Measurements from ENCODE around the gene PEAK1.

Gene PEAK1

GRCh38 chr15:77386626-77387025 lies 33.3 kb downstream of the PEAK1 start:
- Histone ChIP-seq H3K18ac (ENCODE audit: low read length) (no peak overlapping the region), H3K9me3 (replicated peaks in 1 of 2; ENCODE audit: control insufficient read depth in 2 of 2, insufficient read depth in 1 of 2, low read depth in 1 of 2, low read length in 2 of 2) (no peaks in the 10 kb centered on the region), H3K9ac (ENCODE audit: low read depth, low read length, poor library complexity) (no peak overlapping the region), H2BK15ac (ENCODE audit: low read length) (no peak overlapping the region), H2BK120ac (ENCODE audit: low read depth, low read length) (no peak overlapping the region), H2BK12ac (ENCODE audit: low read length) (no peak overlapping the region), H3K4ac (ENCODE audit: low read length) (no peak overlapping the region), H3K4me1 (ENCODE audit: control insufficient read depth in 2 of 2, insufficient read depth in 1 of 2, low read depth in 1 of 2, low read length in 2 of 2) (no peaks in the 10 kb centered on the region), H4K91ac (ENCODE audit: low read depth, low read length, poor library complexity) (no peak overlapping the region), H2AFZ (ENCODE audit: low read length) (no peak overlapping the region), H4K8ac (ENCODE audit: low read depth, low read length) (no peak overlapping the region), H3K14ac (ENCODE audit: low read length) (no peak overlapping the region), H3K36me3 (replicated peaks in 1 of 2; ENCODE audit: control insufficient read depth in 2 of 2, insufficient read depth in 2 of 2, low read length in 2 of 2) (no peaks in the 10 kb centered on the region), H3K27me3 (ENCODE audit: control insufficient read depth in 3 of 3, insufficient read depth in 3 of 3, low read depth in 1 of 3, low read length in 3 of 3) (no peaks in the 10 kb centered on the region), H3K23ac (ENCODE audit: low read depth, low read length, poor library complexity) (no peak overlapping the region), H2AK5ac (ENCODE audit: low read depth, low read length) (no peak overlapping the region), H3K4me3 (ENCODE audit: low read length in 2 of 2) (no peak overlapping the region), H3K79me1 (ENCODE audit: low read depth, low read length) (no peaks in the 10 kb centered on the region), H2BK5ac (ENCODE audit: low read length) (no peak overlapping the region), H3K27ac (replicated peaks; ENCODE audit: low read length) (no peak overlapping the region), H3K4me2 (ENCODE audit: insufficient read depth, low read length, poor library complexity, severe bottlenecking) (no peak overlapping the region)
- no CpG with 5 or more reads among the region's 2 CpGs for WGBS, 2 donors (ENCODE audit: extremely low coverage in 2 of 2, insufficient read length in 2 of 2, insufficient replicate concordance in 1 of 2)
- no peak for DNase-seq (ENCODE audit: low spot score)

- Histone ChIP-seq H4K8ac (ENCODE audit: low read depth, low read length) (no peak overlapping the region), H3K14ac (ENCODE audit: low read length) (no peak overlapping the region), H2AK5ac (ENCODE audit: low read depth, low read length) (no peak overlapping the region), H3K4me2 (ENCODE audit: insufficient read depth, low read length, poor library complexity, severe bottlenecking) (no peak overlapping the region), H3K9ac (ENCODE audit: low read depth, low read length, poor library complexity) (no peak overlapping the region), H2BK12ac (ENCODE audit: low read length) (no peak overlapping the region), H2BK5ac (ENCODE audit: low read length) (no peak overlapping the region), H3K36me3 (replicated peaks in 1 of 2; ENCODE audit: control insufficient read depth in 2 of 2, insufficient read depth in 2 of 2, low read length in 2 of 2) (no peaks in the 10 kb centered on the region), H2AFZ (ENCODE audit: low read length) (no peak overlapping the region), H3K4me3 (ENCODE audit: low read length in 2 of 2) (no peak overlapping the region), H3K4me1 (ENCODE audit: control insufficient read depth in 2 of 2, insufficient read depth in 1 of 2, low read depth in 1 of 2, low read length in 2 of 2) (no peaks in the 10 kb centered on the region), H3K23ac (ENCODE audit: low read depth, low read length, poor library complexity) (no peak overlapping the region), H3K9me3 (replicated peaks in 1 of 2; ENCODE audit: control insufficient read depth in 2 of 2, insufficient read depth in 1 of 2, low read depth in 1 of 2, low read length in 2 of 2) (peaks cover 0 to 4% of the 10 kb centered on the region in 2 donors), H4K91ac (ENCODE audit: low read depth, low read length, poor library complexity) (no peak overlapping the region), H2BK15ac (ENCODE audit: low read length) (no peak overlapping the region), H3K79me1 (ENCODE audit: low read depth, low read length) (no peaks in the 10 kb centered on the region), H3K18ac (ENCODE audit: low read length) (no peak overlapping the region), H2BK120ac (ENCODE audit: low read depth, low read length) (no peak overlapping the region), H3K27ac (replicated peaks; ENCODE audit: low read length) (no peak overlapping the region), H3K4ac (ENCODE audit: low read length) (no peak overlapping the region), H3K27me3 (ENCODE audit: control insufficient read depth in 3 of 3, insufficient read depth in 3 of 3, low read depth in 1 of 3, low read length in 3 of 3) (no peaks in the 10 kb centered on the region)
- no peak for DNase-seq (ENCODE audit: low spot score)
Observed at GRCh38 chr15:77384589-77385359, 35.1 kb downstream of the PEAK1 start.

- Histone ChIP-seq H3K9me3 (replicated peaks in 1 of 2; ENCODE audit: control insufficient read depth in 2 of 2, insufficient read depth in 1 of 2, low read depth in 1 of 2, low read length in 2 of 2) (peaks cover 0 to 4% of the 10 kb centered on the region in 2 donors), H3K18ac (ENCODE audit: low read length) (no peak overlapping the region), H2AK5ac (ENCODE audit: low read depth, low read length) (no peak overlapping the region), H3K79me1 (ENCODE audit: low read depth, low read length) (no peaks in the 10 kb centered on the region), H3K27ac (replicated peaks; ENCODE audit: low read length) (no peak overlapping the region), H2AFZ (ENCODE audit: low read length) (no peak overlapping the region), H3K36me3 (replicated peaks in 1 of 2; ENCODE audit: control insufficient read depth in 2 of 2, insufficient read depth in 2 of 2, low read length in 2 of 2) (no peaks in the 10 kb centered on the region), H3K4me1 (ENCODE audit: control insufficient read depth in 2 of 2, insufficient read depth in 1 of 2, low read depth in 1 of 2, low read length in 2 of 2) (no peaks in the 10 kb centered on the region), H2BK5ac (ENCODE audit: low read length) (no peak overlapping the region), H3K9ac (ENCODE audit: low read depth, low read length, poor library complexity) (no peak overlapping the region), H4K8ac (ENCODE audit: low read depth, low read length) (no peak overlapping the region), H3K14ac (ENCODE audit: low read length) (no peak overlapping the region), H3K27me3 (ENCODE audit: control insufficient read depth in 3 of 3, insufficient read depth in 3 of 3, low read depth in 1 of 3, low read length in 3 of 3) (no peaks in the 10 kb centered on the region), H3K4me2 (ENCODE audit: insufficient read depth, low read length, poor library complexity, severe bottlenecking) (no peak overlapping the region), H2BK15ac (ENCODE audit: low read length) (no peak overlapping the region), H4K91ac (ENCODE audit: low read depth, low read length, poor library complexity) (no peak overlapping the region), H3K4me3 (ENCODE audit: low read length in 2 of 2) (no peak overlapping the region), H3K4ac (ENCODE audit: low read length) (no peak overlapping the region), H3K23ac (ENCODE audit: low read depth, low read length, poor library complexity) (no peak overlapping the region), H2BK12ac (ENCODE audit: low read length) (no peak overlapping the region), H2BK120ac (ENCODE audit: low read depth, low read length) (no peak overlapping the region)
- no peak for DNase-seq (ENCODE audit: low spot score)
Observed at GRCh38 chr15:77384086-77384485, 35.8 kb downstream of the PEAK1 start.

DNA sequence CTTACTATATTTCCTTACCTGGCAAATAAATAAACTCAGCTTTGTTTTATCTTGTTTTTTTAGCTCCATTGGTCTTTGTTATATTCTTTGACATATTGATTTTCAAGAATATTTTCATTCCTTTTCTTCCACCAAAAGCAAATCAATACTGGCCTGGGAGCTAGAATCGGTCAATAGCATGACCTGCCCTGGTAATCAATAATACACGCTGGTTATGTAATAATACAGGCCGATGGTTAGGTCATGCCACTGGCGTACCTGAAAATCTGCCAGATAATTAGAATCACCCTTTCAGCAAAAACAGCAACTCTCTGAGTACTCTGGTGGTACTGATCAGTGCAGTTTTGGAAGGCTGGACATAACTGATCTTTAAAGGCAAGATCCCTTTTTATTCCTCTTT lies 39.9 kb downstream of the PEAK1 start:
- no peaks in the 10 kb centered on the region for H3K27me3 ChIP-seq (ENCODE audit: control insufficient read depth in 3 of 3, insufficient read depth in 3 of 3, low read depth in 1 of 3, low read length in 3 of 3)
- no peak overlapping the region for H2BK120ac ChIP-seq (ENCODE audit: low read depth, low read length)
- no peak overlapping the region for H4K8ac ChIP-seq (ENCODE audit: low read depth, low read length)
- H3K23ac ChIP-seq (ENCODE audit: low read depth, low read length, poor library complexity), result no peak overlapping the region
- no peak overlapping the region for H2AFZ ChIP-seq (ENCODE audit: low read length)
- H3K4me2 ChIP-seq (ENCODE audit: insufficient read depth, low read length, poor library complexity, severe bottlenecking), result no peak overlapping the region
- no peak overlapping the region for H4K91ac ChIP-seq (ENCODE audit: low read depth, low read length, poor library complexity)
- H3K27ac ChIP-seq (replicated peaks; ENCODE audit: low read length), result no peak overlapping the region
- no peaks in the 10 kb centered on the region for H3K79me1 ChIP-seq (ENCODE audit: low read depth, low read length)
- H2BK12ac ChIP-seq (ENCODE audit: low read length), result no peak overlapping the region
- no peaks in the 10 kb centered on the region for H3K4me1 ChIP-seq (ENCODE audit: control insufficient read depth in 2 of 2, insufficient read depth in 1 of 2, low read depth in 1 of 2, low read length in 2 of 2)
- H3K14ac ChIP-seq (ENCODE audit: low read length), result no peak overlapping the region
- H3K4ac ChIP-seq (ENCODE audit: low read length), result no peak overlapping the region
- H2BK15ac ChIP-seq (ENCODE audit: low read length), result no peak overlapping the region
- no peak for DNase-seq (ENCODE audit: low spot score)
- peaks cover 0 to 4% of the 10 kb centered on the region in 2 donors for H3K9me3 ChIP-seq (replicated peaks in 1 of 2; ENCODE audit: control insufficient read depth in 2 of 2, insufficient read depth in 1 of 2, low read depth in 1 of 2, low read length in 2 of 2)
- H2AK5ac ChIP-seq (ENCODE audit: low read depth, low read length), result no peak overlapping the region
- no CpG with 5 or more reads among the region's 4 CpGs for WGBS, 2 donors (ENCODE audit: extremely low coverage in 2 of 2, insufficient read length in 2 of 2, insufficient replicate concordance in 1 of 2)
- no peak overlapping the region for H3K4me3 ChIP-seq (ENCODE audit: low read length in 2 of 2)
- no peak overlapping the region for H3K18ac ChIP-seq (ENCODE audit: low read length)
- no peaks in the 10 kb centered on the region for H3K36me3 ChIP-seq (replicated peaks in 1 of 2; ENCODE audit: control insufficient read depth in 2 of 2, insufficient read depth in 2 of 2, low read length in 2 of 2)
- no peak overlapping the region for H3K9ac ChIP-seq (ENCODE audit: low read depth, low read length, poor library complexity)
- H2BK5ac ChIP-seq (ENCODE audit: low read length), result no peak overlapping the region
